Measurements from ENCODE around the gene VAT1L. TPM values are rescaled to one million over a fixed set of nuclear protein-coding genes. Genes with fewer than 3 reads are reported as not detected.

Gene VAT1L
- total RNA-seq, 1 donor from 2014 or later, result not detected

GRCh38 chr16:77843405-77843804, 55.0 kb downstream of the VAT1L start:
- H3K27me3 ChIP-seq (ENCODE audit: control insufficient read depth, insufficient read depth, low read length), result no peaks in the 10 kb centered on the region
- H3K4me3 ChIP-seq (ENCODE audit: low read depth, low read length), result no peak overlapping the region
- TF ChIP-seq, protein P1, sequence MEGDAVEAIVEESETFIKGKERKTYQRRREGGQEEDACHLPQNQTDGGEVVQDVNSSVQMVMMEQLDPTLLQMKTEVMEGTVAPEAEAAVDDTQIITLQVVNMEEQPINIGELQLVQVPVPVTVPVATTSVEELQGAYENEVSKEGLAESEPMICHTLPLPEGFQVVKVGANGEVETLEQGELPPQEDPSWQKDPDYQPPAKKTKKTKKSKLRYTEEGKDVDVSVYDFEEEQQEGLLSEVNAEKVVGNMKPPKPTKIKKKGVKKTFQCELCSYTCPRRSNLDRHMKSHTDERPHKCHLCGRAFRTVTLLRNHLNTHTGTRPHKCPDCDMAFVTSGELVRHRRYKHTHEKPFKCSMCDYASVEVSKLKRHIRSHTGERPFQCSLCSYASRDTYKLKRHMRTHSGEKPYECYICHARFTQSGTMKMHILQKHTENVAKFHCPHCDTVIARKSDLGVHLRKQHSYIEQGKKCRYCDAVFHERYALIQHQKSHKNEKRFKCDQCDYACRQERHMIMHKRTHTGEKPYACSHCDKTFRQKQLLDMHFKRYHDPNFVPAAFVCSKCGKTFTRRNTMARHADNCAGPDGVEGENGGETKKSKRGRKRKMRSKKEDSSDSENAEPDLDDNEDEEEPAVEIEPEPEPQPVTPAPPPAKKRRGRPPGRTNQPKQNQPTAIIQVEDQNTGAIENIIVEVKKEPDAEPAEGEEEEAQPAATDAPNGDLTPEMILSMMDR (IDR thresholded peaks at IDR 0.05; ENCODE audit: insufficient read depth, low read length, severe bottlenecking), result no peak
- DNase-seq (ENCODE audit: low read depth), result no peak
- FAIRE-seq, result no peak
- H3K36me3 ChIP-seq (ENCODE audit: control insufficient read depth, insufficient read depth, low read length), result no peaks in the 10 kb centered on the region

DNA sequence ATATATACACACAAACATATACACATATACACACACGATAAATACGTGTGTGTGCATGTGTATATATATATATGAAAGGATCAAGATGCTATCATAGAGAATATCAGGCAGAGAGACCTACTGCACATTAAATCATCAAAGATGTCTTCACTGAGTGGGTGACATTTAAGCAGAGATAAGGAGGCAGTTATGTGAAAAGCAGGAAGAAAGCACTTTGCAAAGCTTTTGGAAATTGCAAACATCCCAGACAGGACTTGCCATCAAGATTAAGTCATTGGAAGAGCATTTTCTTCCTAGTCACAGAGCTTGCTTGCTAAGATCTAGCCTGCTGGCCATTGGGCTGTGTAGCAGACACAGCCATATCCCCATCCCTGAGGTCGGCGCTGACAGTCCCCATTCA, 56.4 kb downstream of the VAT1L start:
- Histone ChIP-seq H3K4me3 (ENCODE audit: low read depth, low read length) (no peak overlapping the region), H3K36me3 (ENCODE audit: control insufficient read depth, insufficient read depth, low read length) (no peaks in the 10 kb centered on the region), H3K27me3 (ENCODE audit: control insufficient read depth, insufficient read depth, low read length) (no peaks in the 10 kb centered on the region)
- TF ChIP-seq, protein P1 (IDR thresholded peaks at IDR 0.05; ENCODE audit: insufficient read depth, low read length, severe bottlenecking), result no peak
- DNase-seq (ENCODE audit: low read depth), result no peak
- no peak for FAIRE-seq

DNA sequence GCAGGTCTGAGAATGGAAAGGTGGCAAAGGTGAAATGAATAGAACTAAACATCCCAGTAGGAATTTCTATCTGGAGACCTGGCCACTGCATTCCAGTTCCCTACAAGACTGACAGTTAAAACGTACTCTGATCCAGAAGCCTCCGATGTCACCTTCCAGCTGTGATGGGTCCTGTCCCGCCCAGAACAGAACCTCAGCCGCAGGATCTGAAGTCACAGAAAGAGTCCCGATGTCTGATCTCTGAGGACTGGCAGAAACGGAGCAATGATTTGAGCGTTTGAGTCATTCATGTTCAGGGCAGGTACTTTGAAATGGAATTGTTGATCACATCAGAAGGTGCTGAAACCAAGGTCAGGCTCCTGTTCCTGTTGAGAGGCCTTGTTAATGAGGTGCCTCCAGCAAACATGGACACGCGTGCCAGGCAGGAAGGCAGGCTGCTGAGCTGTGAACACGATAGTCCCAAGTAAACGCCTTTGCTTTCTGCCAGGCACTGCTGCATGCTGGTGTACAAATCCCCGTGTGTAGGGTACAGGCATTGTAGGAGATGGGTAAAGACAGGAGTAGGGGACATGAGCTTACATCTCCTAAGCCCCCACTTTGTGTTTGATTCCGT, 61.4 kb downstream of the VAT1L start:
- Histone ChIP-seq H3K4me3 (ENCODE audit: low read depth, low read length) (no peak overlapping the region), H3K36me3 (ENCODE audit: control insufficient read depth, insufficient read depth, low read length) (no peaks in the 10 kb centered on the region), H3K27me3 (ENCODE audit: control insufficient read depth, insufficient read depth, low read length) (no peaks in the 10 kb centered on the region)
- DNase-seq (ENCODE audit: low read depth) (no peak), FAIRE-seq (no peak)
- TF ChIP-seq, protein P1 (IDR thresholded peaks at IDR 0.05; ENCODE audit: insufficient read depth, low read length, severe bottlenecking), result no peak

DNA sequence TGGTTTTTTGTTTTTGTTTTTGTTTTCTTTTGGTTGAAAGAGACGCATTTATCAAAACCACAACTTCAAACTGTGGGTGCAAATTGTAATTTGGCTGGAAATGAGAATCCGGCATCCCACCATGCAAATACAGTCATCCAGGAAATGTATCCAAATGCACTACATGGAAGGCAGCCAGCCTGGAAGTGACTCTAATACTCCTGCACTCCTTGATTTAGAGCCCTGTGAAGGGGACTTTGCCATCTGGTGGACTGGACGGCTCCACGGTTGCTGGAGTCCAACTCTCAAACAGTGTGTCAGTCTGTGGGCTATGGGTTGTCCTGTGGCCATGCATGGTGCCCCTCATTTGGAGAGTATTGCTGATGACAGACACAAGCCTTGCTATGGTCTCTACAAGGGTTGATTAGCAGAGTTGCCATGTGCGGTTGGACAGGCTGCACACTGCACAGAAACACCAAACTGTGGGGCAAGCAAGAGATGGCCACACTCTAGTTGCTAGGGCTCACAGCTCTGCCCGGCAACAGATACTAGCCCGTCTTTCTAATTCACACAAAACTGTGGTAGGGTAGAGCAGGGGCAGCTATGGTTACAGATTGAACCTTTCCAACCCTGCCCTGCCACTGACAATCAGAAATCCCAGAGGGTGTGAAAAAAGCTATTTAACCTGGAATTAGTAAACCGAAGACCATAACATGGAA, 62.4 kb downstream of the VAT1L start:
- no peaks in the 10 kb centered on the region for H3K27me3 ChIP-seq (ENCODE audit: control insufficient read depth, insufficient read depth, low read length)
- FAIRE-seq (no peak), DNase-seq (ENCODE audit: low read depth) (no peak)
- TF ChIP-seq, protein P1 (IDR thresholded peaks at IDR 0.05; ENCODE audit: insufficient read depth, low read length, severe bottlenecking), result no peak
- H3K4me3 ChIP-seq (ENCODE audit: low read depth, low read length), result no peak overlapping the region
- no peaks in the 10 kb centered on the region for H3K36me3 ChIP-seq (ENCODE audit: control insufficient read depth, insufficient read depth, low read length)

GRCh38 chr16:77853161-77853560, 64.8 kb downstream of the VAT1L start:
- no peaks in the 10 kb centered on the region for H3K36me3 ChIP-seq (ENCODE audit: control insufficient read depth, insufficient read depth, low read length)
- FAIRE-seq (no peak), DNase-seq (ENCODE audit: low read depth) (no peak)
- TF ChIP-seq, protein P1 (IDR thresholded peaks at IDR 0.05; ENCODE audit: insufficient read depth, low read length, severe bottlenecking), result no peak
- H3K27me3 ChIP-seq (ENCODE audit: control insufficient read depth, insufficient read depth, low read length), result no peaks in the 10 kb centered on the region
- H3K4me3 ChIP-seq (ENCODE audit: low read depth, low read length), result no peak overlapping the region
